ENCODE results near the gene OCSTAMP. TPM values are rescaled to one million over a fixed set of nuclear protein-coding genes. Genes with fewer than 3 reads are reported as not detected.

The OCSTAMP gene
- polyA plus RNA-seq, 2 donors = not detected

GRCh38 chr20:46586724-46587123 is 36.3 kb upstream of the OCSTAMP start:
- no peak overlapping the region for H3K27ac ChIP-seq (ENCODE audit: low read depth in 2 of 2, low read length in 1 of 2)
- 95 to 98% methylated on average over 5 of the region's 5 CpGs for WGBS, 2 donors
- H3K4me1 ChIP-seq (ENCODE audit: control insufficient read depth in 2 of 2, insufficient read depth in 2 of 2, low read length in 1 of 2) = no peaks in the 10 kb centered on the region
- no peaks in the 10 kb centered on the region for H3K27me3 ChIP-seq (ENCODE audit: control insufficient read depth in 1 of 2, insufficient read depth in 2 of 2, low read length in 2 of 2)
- H3K4me3 ChIP-seq (ENCODE audit: low read depth in 1 of 2, low read length in 2 of 2) = no peak overlapping the region
- H3K36me3 ChIP-seq (ENCODE audit: control insufficient read depth in 2 of 2, insufficient read depth in 2 of 2, low read length in 1 of 2) = no peaks in the 10 kb centered on the region
- H3K9me3 ChIP-seq (ENCODE audit: control insufficient read depth in 2 of 2, insufficient read depth in 1 of 2, low read depth in 1 of 2, low read length in 1 of 2) = no peaks in the 10 kb centered on the region

GRCh38 chr20:46584508-46584907 is 34.1 kb upstream of the OCSTAMP start:
- Histone ChIP-seq H3K9me3 (ENCODE audit: control insufficient read depth in 2 of 2, insufficient read depth in 1 of 2, low read depth in 1 of 2, low read length in 1 of 2) (peaks cover 0 to 3% of the 10 kb centered on the region in 2 donors), H3K4me3 (ENCODE audit: low read depth in 1 of 2, low read length in 2 of 2) (no peak overlapping the region), H3K4me1 (ENCODE audit: control insufficient read depth in 2 of 2, insufficient read depth in 2 of 2, low read length in 1 of 2) (no peaks in the 10 kb centered on the region), H3K27me3 (ENCODE audit: control insufficient read depth in 1 of 2, insufficient read depth in 2 of 2, low read length in 2 of 2) (no peaks in the 10 kb centered on the region), H3K27ac (ENCODE audit: low read depth in 2 of 2, low read length in 1 of 2) (no peak overlapping the region), H3K36me3 (ENCODE audit: control insufficient read depth in 2 of 2, insufficient read depth in 2 of 2, low read length in 1 of 2) (no peaks in the 10 kb centered on the region)
- 39 to 44% methylated on average over 2 of the region's 2 CpGs for WGBS, 2 donors

- peaks cover 0 to 3% of the 10 kb centered on the region in 2 donors for H3K9me3 ChIP-seq (ENCODE audit: control insufficient read depth in 2 of 2, insufficient read depth in 1 of 2, low read depth in 1 of 2, low read length in 1 of 2)
- 77 to 79% methylated on average over 17 of the region's 17 CpGs for WGBS, 2 donors
- no peaks in the 10 kb centered on the region for H3K27me3 ChIP-seq (ENCODE audit: control insufficient read depth in 1 of 2, insufficient read depth in 2 of 2, low read length in 2 of 2)
- H3K36me3 ChIP-seq (ENCODE audit: control insufficient read depth in 2 of 2, insufficient read depth in 2 of 2, low read length in 1 of 2) = no peaks in the 10 kb centered on the region
- no peak overlapping the region for H3K4me3 ChIP-seq (ENCODE audit: low read depth in 1 of 2, low read length in 2 of 2)
- H3K4me1 ChIP-seq (ENCODE audit: control insufficient read depth in 2 of 2, insufficient read depth in 2 of 2, low read length in 1 of 2) = no peaks in the 10 kb centered on the region
- no peak overlapping the region for H3K27ac ChIP-seq (ENCODE audit: low read depth in 2 of 2, low read length in 1 of 2)
Measured at GRCh38 chr20:46583411-46584214, 33.2 kb upstream of the OCSTAMP start.

- 82 to 87% methylated on average over 5 of the region's 5 CpGs for WGBS, 2 donors
- no peaks in the 10 kb centered on the region for H3K36me3 ChIP-seq (ENCODE audit: control insufficient read depth in 2 of 2, insufficient read depth in 2 of 2, low read length in 1 of 2)
- no peak overlapping the region for H3K27ac ChIP-seq (ENCODE audit: low read depth in 2 of 2, low read length in 1 of 2)
- H3K4me3 ChIP-seq (ENCODE audit: low read depth in 1 of 2, low read length in 2 of 2) = no peak overlapping the region
- H3K9me3 ChIP-seq (ENCODE audit: control insufficient read depth in 2 of 2, insufficient read depth in 1 of 2, low read depth in 1 of 2, low read length in 1 of 2) = peaks cover 0 to 3% of the 10 kb centered on the region in 2 donors
- H3K27me3 ChIP-seq (ENCODE audit: control insufficient read depth in 1 of 2, insufficient read depth in 2 of 2, low read length in 2 of 2) = no peaks in the 10 kb centered on the region
- no peaks in the 10 kb centered on the region for H3K4me1 ChIP-seq (ENCODE audit: control insufficient read depth in 2 of 2, insufficient read depth in 2 of 2, low read length in 1 of 2)
Measured at GRCh38 chr20:46582648-46583047, 32.2 kb upstream of the OCSTAMP start.

GRCh38 chr20:46581391-46581790 is 30.9 kb upstream of the OCSTAMP start:
- H3K4me1 ChIP-seq (ENCODE audit: control insufficient read depth in 2 of 2, insufficient read depth in 2 of 2, low read length in 1 of 2) = no peaks in the 10 kb centered on the region
- H3K36me3 ChIP-seq (ENCODE audit: control insufficient read depth in 2 of 2, insufficient read depth in 2 of 2, low read length in 1 of 2) = no peaks in the 10 kb centered on the region
- H3K9me3 ChIP-seq (ENCODE audit: control insufficient read depth in 2 of 2, insufficient read depth in 1 of 2, low read depth in 1 of 2, low read length in 1 of 2) = peaks cover 0 to 3% of the 10 kb centered on the region in 2 donors
- H3K4me3 ChIP-seq (ENCODE audit: low read depth in 1 of 2, low read length in 2 of 2) = no peak overlapping the region
- H3K27me3 ChIP-seq (ENCODE audit: control insufficient read depth in 1 of 2, insufficient read depth in 2 of 2, low read length in 2 of 2) = no peaks in the 10 kb centered on the region
- WGBS, 2 donors = 79 to 83% methylated on average over 3 of the region's 3 CpGs
- H3K27ac ChIP-seq (ENCODE audit: low read depth in 2 of 2, low read length in 1 of 2) = no peak overlapping the region

GRCh38 chr20:46580613-46581205 is 30.3 kb upstream of the OCSTAMP start:
- no peaks in the 10 kb centered on the region for H3K27me3 ChIP-seq (ENCODE audit: control insufficient read depth in 1 of 2, insufficient read depth in 2 of 2, low read length in 2 of 2)
- no peaks in the 10 kb centered on the region for H3K4me1 ChIP-seq (ENCODE audit: control insufficient read depth in 2 of 2, insufficient read depth in 2 of 2, low read length in 1 of 2)
- 82 to 90% methylated on average over 2 of the region's 2 CpGs for WGBS, 2 donors
- no peak overlapping the region for H3K4me3 ChIP-seq (ENCODE audit: low read depth in 1 of 2, low read length in 2 of 2)
- H3K36me3 ChIP-seq (ENCODE audit: control insufficient read depth in 2 of 2, insufficient read depth in 2 of 2, low read length in 1 of 2) = no peaks in the 10 kb centered on the region
- no peak overlapping the region for H3K27ac ChIP-seq (ENCODE audit: low read depth in 2 of 2, low read length in 1 of 2)
- H3K9me3 ChIP-seq (ENCODE audit: control insufficient read depth in 2 of 2, insufficient read depth in 1 of 2, low read depth in 1 of 2, low read length in 1 of 2) = peaks cover 0 to 3% of the 10 kb centered on the region in 2 donors

GRCh38 chr20:46578745-46579144 is 28.3 kb upstream of the OCSTAMP start:
- H3K4me1 ChIP-seq (ENCODE audit: control insufficient read depth in 2 of 2, insufficient read depth in 2 of 2, low read length in 1 of 2) = no peaks in the 10 kb centered on the region
- 83 to 87% methylated on average over 7 of the region's 7 CpGs for WGBS, 2 donors
- H3K4me3 ChIP-seq (ENCODE audit: low read depth in 1 of 2, low read length in 2 of 2) = no peak overlapping the region
- no peaks in the 10 kb centered on the region for H3K36me3 ChIP-seq (ENCODE audit: control insufficient read depth in 2 of 2, insufficient read depth in 2 of 2, low read length in 1 of 2)
- no peaks in the 10 kb centered on the region for H3K27me3 ChIP-seq (ENCODE audit: control insufficient read depth in 1 of 2, insufficient read depth in 2 of 2, low read length in 2 of 2)
- peaks cover 0 to 3% of the 10 kb centered on the region in 2 donors for H3K9me3 ChIP-seq (ENCODE audit: control insufficient read depth in 2 of 2, insufficient read depth in 1 of 2, low read depth in 1 of 2, low read length in 1 of 2)
- H3K27ac ChIP-seq (ENCODE audit: low read depth in 2 of 2, low read length in 1 of 2) = no peak overlapping the region

GRCh38 chr20:46576774-46577395 is 26.4 kb upstream of the OCSTAMP start:
- H3K36me3 ChIP-seq (ENCODE audit: control insufficient read depth in 2 of 2, insufficient read depth in 2 of 2, low read length in 1 of 2) = no peaks in the 10 kb centered on the region
- no peak overlapping the region for H3K4me3 ChIP-seq (ENCODE audit: low read depth in 1 of 2, low read length in 2 of 2)
- peaks cover 0 to 3% of the 10 kb centered on the region in 2 donors for H3K9me3 ChIP-seq (ENCODE audit: control insufficient read depth in 2 of 2, insufficient read depth in 1 of 2, low read depth in 1 of 2, low read length in 1 of 2)
- no peak overlapping the region for H3K27ac ChIP-seq (ENCODE audit: low read depth in 2 of 2, low read length in 1 of 2)
- H3K27me3 ChIP-seq (ENCODE audit: control insufficient read depth in 1 of 2, insufficient read depth in 2 of 2, low read length in 2 of 2) = no peaks in the 10 kb centered on the region
- H3K4me1 ChIP-seq (ENCODE audit: control insufficient read depth in 2 of 2, insufficient read depth in 2 of 2, low read length in 1 of 2) = peaks cover 0 to 2% of the 10 kb centered on the region in 2 donors
- WGBS, 2 donors = 82 to 83% methylated on average over 6 of the region's 6 CpGs

- 53 to 56% methylated on average over 9 of the region's 9 CpGs for WGBS, 2 donors
Measured at GRCh38 chr20:46575937-46576461, 25.5 kb upstream of the OCSTAMP start.

More at GRCh38 chr20:46575937-46576461, 25.5 kb upstream of the OCSTAMP start:
- Histone ChIP-seq H3K4me3 (ENCODE audit: low read depth in 1 of 2, low read length in 2 of 2) (no peak overlapping the region), H3K9me3 (ENCODE audit: control insufficient read depth in 2 of 2, insufficient read depth in 1 of 2, low read depth in 1 of 2, low read length in 1 of 2) (peaks cover 0 to 2% of the 10 kb centered on the region in 2 donors), H3K27ac (ENCODE audit: low read depth in 2 of 2, low read length in 1 of 2) (no peak overlapping the region), H3K36me3 (ENCODE audit: control insufficient read depth in 2 of 2, insufficient read depth in 2 of 2, low read length in 1 of 2) (no peaks in the 10 kb centered on the region), H3K4me1 (ENCODE audit: control insufficient read depth in 2 of 2, insufficient read depth in 2 of 2, low read length in 1 of 2) (peaks cover 0 to 2% of the 10 kb centered on the region in 2 donors), H3K27me3 (ENCODE audit: control insufficient read depth in 1 of 2, insufficient read depth in 2 of 2, low read length in 2 of 2) (no peaks in the 10 kb centered on the region)

Measured in esophagus (tissue), 2 donors.